ENCODE measurements around the gene TPH2.

- TF ChIP-seq EZH2 (IDR thresholded peaks at IDR 0.05; ENCODE audit: borderline replicate concordance, low read depth, low read length, severe bottlenecking) (no peak), CTCF (IDR thresholded peaks at IDR 0.05; ENCODE audit: borderline replicate concordance, extremely low read depth, low read length, poor library complexity, severe bottlenecking) (no peak)
Observed at GRCh38 chr12:72000969-72001648, 62.5 kb downstream of the TPH2 start.

Measured in DND-41 (cell line).